ENCODE measurements around the gene SPDL1.

DNA sequence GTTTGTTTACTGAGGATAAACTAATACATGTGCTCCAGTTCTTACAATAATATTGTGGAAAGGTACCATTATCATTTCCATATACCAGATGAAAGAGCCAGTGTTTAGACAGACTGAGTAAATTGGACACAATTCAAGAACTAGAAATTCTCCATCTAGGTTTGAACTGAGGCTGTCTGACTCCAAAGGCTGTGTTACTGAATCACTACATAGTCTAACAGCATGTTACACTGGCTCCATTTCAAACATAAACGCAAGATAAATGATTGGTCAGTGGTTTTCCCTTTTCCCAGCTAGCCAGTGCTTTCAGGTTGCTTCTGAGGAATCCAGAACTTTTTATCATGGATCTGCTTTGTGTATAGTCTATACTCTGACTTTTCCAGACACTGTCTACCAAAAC, 8.1 kb downstream of the SPDL1 start:
- TF ChIP-seq, protein P1, sequence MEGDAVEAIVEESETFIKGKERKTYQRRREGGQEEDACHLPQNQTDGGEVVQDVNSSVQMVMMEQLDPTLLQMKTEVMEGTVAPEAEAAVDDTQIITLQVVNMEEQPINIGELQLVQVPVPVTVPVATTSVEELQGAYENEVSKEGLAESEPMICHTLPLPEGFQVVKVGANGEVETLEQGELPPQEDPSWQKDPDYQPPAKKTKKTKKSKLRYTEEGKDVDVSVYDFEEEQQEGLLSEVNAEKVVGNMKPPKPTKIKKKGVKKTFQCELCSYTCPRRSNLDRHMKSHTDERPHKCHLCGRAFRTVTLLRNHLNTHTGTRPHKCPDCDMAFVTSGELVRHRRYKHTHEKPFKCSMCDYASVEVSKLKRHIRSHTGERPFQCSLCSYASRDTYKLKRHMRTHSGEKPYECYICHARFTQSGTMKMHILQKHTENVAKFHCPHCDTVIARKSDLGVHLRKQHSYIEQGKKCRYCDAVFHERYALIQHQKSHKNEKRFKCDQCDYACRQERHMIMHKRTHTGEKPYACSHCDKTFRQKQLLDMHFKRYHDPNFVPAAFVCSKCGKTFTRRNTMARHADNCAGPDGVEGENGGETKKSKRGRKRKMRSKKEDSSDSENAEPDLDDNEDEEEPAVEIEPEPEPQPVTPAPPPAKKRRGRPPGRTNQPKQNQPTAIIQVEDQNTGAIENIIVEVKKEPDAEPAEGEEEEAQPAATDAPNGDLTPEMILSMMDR (IDR thresholded peaks at IDR 0.05), result no peak
- TF ChIP-seq POLR2A (IDR thresholded peaks at IDR 0.05) (no peak), POLR2AphosphoS5 (IDR thresholded peaks at IDR 0.05) (no peak)

Measured in breast epithelium (tissue), 3 donors.